T-helper 1 cell treated with Interleukin-12 subunit alpha and Interleukin-12 subunit beta and Interleukin-4 antibody, amounts not matched to agents 30 μg/mL and 1 μg/mL, for 36 hours (primary cell): ENCODE measurements around the gene NMD3.
"Not testable (repeated sequence)": the region's sequence is repeated elsewhere in the genome, so short reads cannot be mapped to it uniquely, and the experiment has no call there.

Experiments
- H3K27ac Mint-ChIP-seq: one replicate; pipeline ENCODE4 v1.8.0; 2021; ENCODE audit warnings: mild to moderate bottlenecking, mixed read lengths
- H3K27me3 Mint-ChIP-seq: one replicate; pipeline ENCODE4 v1.8.0; 2021; ENCODE audit warnings: low read depth, mixed read lengths
- H3K36me3 Mint-ChIP-seq: one replicate; pipeline ENCODE4 v1.8.0; 2021; ENCODE audit warnings: low read depth, mixed read lengths
- H3K4me1 Mint-ChIP-seq: one replicate; pipeline ENCODE4 v1.8.0; 2021; ENCODE audit warnings: low read depth, mixed read lengths
- H3K4me3 Mint-ChIP-seq: one replicate; pipeline ENCODE4 v1.8.0; 2021; ENCODE audit warnings: mild to moderate bottlenecking, moderate library complexity, mixed read lengths
- H3K9me3 Mint-ChIP-seq: one replicate; pipeline ENCODE4 v1.8.0; 2021; ENCODE audit warnings: mixed read lengths

NMD3 gene

DNA sequence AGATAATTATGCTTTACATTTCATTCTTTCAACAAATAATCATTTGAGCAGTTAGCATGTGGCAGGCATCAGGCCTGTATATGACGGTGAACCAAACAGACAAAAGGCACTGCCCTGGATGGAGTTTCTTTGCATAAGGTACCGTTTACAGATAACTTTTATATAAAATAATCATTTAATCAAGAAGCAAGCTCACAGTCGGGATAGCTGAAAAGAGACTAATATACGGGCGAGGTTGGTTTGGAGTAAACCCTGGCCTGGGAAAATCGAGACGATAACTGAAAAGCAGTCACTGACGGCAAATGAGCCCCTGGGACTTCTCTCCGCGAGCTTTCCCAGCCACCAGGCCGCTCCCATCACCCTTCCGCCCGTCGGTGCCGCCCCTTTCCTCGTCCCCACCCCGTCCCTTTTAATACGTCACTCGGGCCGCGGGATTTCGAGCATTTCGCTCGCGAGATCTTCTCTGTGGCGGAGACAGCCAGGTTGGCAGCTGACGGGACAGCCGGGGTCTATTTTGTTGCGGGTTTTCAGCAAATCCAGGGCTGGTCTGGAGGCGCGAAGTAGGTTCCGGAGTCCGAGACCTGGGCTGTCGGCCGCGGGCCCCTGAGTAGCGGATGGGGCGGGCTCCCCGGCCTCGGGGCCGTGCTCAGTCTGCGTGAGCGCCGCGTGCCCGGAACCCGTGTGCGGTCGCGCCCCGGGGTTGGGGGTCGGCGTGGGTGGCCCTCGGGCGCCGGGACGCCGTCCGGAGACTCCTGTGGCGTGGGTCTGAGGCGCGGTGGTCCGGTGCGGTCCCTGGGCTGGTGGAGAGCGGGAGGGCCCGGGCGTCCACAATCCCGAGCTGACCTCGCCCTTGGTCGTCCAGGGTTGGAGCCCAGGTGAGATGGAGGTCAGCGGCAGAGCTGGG lies at the start of gene NMD3:
NMD3 (plus strand) TSS at position 462 of the 904 bp plus-strand sequence. CDS start 703 bp downstream, outside the sequence.
- Mint-ChIP-seq H3K9me3 (no peaks in the 10 kb centered on the region), H3K36me3 (peaks cover 7% of the 10 kb centered on the region), H3K4me1 (peaks cover 27% of the 10 kb centered on the region), H3K27ac (peak within 1 kb of the TSS; percentile 87), H3K27me3 (peaks cover 14% of the 10 kb centered on the region), H3K4me3 (peak within 1 kb of the TSS; percentile 91)

DNA sequence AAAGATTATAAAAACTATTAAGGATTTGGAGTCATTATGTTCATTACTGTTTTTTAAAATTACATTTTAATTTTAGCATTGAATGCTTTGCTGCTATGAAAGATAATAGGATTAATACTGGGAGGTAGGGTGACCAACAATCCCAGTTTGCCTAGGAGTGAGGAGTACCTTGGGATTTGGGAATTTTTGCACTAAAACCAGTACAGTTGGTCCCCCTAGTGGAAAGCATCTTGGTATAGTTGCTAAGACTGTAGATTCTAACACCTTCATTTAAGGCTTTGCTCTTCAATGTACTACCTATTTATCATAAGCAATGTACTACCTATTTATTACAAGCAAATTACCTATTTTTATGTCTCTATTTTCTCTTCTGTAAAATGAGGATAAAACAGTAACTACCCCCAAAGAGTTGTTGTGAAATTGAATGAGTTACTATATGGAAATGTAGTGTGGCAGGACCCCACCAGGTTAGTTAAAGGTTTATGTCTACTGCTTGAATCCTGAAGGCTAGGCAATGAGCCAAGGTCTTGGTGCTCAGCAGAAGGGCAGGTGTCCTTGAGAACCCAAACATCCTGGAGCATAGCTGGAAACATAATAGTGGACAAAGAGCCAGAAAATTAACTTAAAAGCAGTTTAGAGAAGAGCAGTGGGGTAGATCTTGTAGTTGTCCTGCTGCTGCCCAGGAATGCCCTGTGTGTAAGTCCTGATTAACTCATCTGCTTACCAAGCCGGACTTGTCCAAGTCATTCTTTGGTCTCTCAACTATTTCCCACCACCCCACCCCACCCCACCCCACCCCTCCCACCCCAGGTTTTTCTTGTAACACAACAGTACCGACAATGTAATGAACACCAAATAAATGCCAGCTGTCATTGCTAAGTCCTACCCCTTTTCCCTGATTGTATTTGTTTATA lies 49.2 kb upstream of the NMD3 start:
- no peaks in the 10 kb centered on the region for H3K27me3 Mint-ChIP-seq
- H3K36me3 Mint-ChIP-seq: no peaks in the 10 kb centered on the region
- no peak overlapping the region for H3K27ac Mint-ChIP-seq
- H3K4me3 Mint-ChIP-seq: no peak overlapping the region
- H3K9me3 Mint-ChIP-seq: no peaks in the 10 kb centered on the region
- no peaks in the 10 kb centered on the region for H3K4me1 Mint-ChIP-seq

- no peaks in the 10 kb centered on the region for H3K4me1 Mint-ChIP-seq
- H3K4me3 Mint-ChIP-seq: no peak overlapping the region
- H3K27ac Mint-ChIP-seq: no peak overlapping the region
- H3K9me3 Mint-ChIP-seq: no peaks in the 10 kb centered on the region
- no peaks in the 10 kb centered on the region for H3K27me3 Mint-ChIP-seq
- H3K36me3 Mint-ChIP-seq: no peaks in the 10 kb centered on the region
Measured at GRCh38 chr3:161175506-161175905, 45.6 kb upstream of the NMD3 start.

DNA sequence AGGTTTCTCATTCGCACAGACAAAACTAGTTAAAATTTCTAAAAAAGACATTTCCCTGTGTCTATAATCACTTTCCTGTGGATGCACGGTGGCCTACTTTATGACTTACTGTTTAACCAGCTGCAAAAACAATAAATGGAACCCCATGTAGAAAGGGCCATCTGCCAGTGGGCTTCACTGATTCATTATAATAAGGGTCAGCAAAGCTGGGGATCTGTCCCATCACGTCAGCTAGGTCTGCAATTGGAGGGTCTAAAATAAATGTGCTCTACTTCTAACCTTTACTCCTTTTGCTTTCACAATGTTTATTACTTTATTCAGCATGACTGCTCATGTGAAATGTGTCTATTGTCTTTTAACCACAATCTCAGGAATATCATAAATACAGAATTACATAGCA lies 43.1 kb upstream of the NMD3 start:
- H3K4me1 Mint-ChIP-seq: no peaks in the 10 kb centered on the region
- no peaks in the 10 kb centered on the region for H3K36me3 Mint-ChIP-seq
- H3K27me3 Mint-ChIP-seq: no peaks in the 10 kb centered on the region
- H3K9me3 Mint-ChIP-seq: no peaks in the 10 kb centered on the region
- no peak overlapping the region for H3K27ac Mint-ChIP-seq
- H3K4me3 Mint-ChIP-seq: no peak overlapping the region

DNA sequence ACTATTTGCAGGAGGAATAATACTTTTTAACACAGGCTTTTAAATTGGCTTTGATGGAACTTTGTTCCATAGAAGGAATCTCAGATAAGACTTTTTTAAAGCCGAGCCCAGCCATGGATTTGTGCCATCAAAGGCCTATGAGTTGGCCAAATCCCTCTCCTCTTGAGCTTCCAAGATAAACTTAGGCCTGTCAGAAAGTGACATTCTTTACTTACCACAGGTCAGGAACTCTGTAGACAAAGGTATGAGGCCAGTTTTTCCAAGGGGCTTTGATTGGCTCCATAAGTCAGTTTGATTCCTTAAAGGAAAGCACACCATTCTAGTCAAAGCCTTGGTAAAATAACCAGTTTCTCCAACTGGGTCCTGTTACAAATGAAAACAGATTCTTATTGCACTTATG lies 39.7 kb upstream of the NMD3 start:
- H3K9me3 Mint-ChIP-seq, H3K4me3 Mint-ChIP-seq, H3K4me1 Mint-ChIP-seq, H3K27ac Mint-ChIP-seq, H3K36me3 Mint-ChIP-seq, H3K27me3 Mint-ChIP-seq: not testable (repeated sequence)

- H3K27me3 Mint-ChIP-seq: peaks cover 8% of the 10 kb centered on the region
Measured at GRCh38 chr3:161187046-161187445, 34.1 kb upstream of the NMD3 start.

DNA sequence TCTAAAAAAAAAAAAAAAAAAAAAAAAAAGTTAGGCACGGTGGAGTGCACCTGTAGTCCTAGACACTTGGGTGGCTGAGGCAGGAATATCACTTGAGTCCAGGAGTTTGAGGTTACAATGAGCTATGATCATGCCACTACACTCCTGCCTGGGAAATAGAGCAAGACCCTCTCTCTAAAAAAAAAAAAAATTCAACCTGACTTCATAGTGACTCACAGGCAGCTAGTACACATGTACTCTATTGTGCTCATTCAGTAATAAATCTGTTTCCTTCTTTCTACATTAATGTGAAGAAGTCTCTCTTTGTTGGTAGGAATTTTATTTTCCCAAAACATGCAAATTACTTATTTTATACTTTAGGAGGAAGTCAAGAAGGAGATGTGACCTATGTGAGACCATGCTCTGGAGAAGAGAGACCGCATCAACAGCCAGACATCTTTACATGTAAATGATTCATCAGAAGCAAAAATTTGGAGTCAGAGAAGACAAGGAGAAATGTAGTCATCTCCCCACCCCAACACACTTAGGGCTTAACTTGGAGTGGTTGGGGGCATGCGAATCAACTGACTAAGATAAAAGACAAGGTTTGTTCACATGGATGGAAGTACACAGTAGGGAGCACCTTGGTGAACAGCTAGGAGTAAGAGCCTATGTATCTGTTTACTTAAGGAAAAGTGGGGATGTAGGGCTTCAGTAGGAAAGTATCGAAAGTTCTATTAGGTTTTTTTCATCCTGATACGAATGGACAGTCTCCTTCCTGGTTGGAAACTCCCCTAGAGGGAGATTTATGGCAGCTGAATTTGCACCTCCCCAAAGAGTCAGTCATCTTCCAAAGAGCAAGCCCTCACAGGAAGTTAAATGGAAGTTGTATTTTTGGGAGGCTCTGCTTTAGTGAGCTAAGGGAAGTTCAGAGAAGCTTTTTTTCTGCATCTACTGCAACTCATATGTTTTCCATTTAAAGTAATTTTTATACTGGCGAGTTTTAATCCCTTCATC lies 23.0 kb upstream of the NMD3 start:
- peaks cover 2% of the 10 kb centered on the region for H3K27me3 Mint-ChIP-seq
- H3K9me3 Mint-ChIP-seq: no peaks in the 10 kb centered on the region
- H3K4me1 Mint-ChIP-seq: no peaks in the 10 kb centered on the region
- no peaks in the 10 kb centered on the region for H3K36me3 Mint-ChIP-seq
- H3K27ac Mint-ChIP-seq: no peak overlapping the region
- H3K4me3 Mint-ChIP-seq: no peak overlapping the region

More at GRCh38 chr3:161187046-161187445, 34.1 kb upstream of the NMD3 start:
- Mint-ChIP-seq H3K27ac (no peak overlapping the region), H3K36me3 (no peaks in the 10 kb centered on the region), H3K9me3 (no peaks in the 10 kb centered on the region), H3K4me3 (no peak overlapping the region), H3K4me1 (no peaks in the 10 kb centered on the region)

DNA sequence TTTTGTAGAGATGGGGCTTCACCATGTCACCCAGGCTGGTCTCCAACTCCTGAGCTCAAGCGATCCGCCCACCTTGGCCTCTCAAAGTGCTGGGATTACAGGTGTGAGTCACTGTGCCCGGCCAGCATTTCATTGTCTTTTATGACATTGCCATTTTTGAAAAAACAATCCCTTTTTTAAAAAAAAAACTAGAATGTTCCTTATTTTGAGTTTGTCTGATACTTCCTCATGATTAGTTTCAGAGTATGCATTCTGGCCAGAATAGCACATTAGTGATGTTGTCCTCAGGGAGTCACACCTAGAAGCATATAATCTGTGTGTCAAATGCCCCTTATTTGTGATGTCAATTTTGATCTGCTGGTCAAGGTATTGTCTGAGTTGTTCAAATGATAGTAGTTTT lies 21.2 kb upstream of the NMD3 start:
- Mint-ChIP-seq H3K9me3 (no peaks in the 10 kb centered on the region), H3K27ac (no peak overlapping the region), H3K4me3 (no peak overlapping the region), H3K36me3 (no peaks in the 10 kb centered on the region), H3K4me1 (no peaks in the 10 kb centered on the region), H3K27me3 (peaks cover 4% of the 10 kb centered on the region)

DNA sequence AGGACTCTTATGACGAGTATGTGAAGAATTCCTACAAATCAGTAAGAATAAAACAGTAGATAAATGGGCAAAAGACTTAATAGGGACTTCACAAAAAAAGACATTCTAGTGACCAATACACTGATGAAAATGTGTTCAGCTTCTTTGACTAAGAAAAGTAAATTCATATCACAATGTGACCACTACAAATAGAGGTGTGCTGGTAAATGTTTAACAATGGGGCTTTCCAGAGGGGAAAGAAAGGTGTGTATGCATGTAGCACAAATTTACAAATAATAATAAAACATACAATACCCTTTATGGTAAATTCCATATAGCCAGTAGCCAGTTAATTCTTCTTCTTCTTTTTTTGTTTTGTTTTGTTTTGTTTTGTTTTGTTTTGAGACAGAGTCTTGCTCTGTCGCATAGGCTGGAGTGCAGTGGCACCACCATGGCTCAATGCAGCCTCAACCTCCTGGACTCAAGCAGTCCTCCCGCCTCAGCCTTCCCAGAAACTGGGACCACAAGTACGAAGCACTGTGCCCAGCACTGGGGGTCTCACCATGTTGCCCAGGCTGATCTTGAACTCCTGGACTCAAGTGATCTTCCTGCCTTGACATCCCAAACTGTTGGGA lies 17.5 kb upstream of the NMD3 start:
- H3K4me3 Mint-ChIP-seq: no peak overlapping the region
- peaks cover 4% of the 10 kb centered on the region for H3K27me3 Mint-ChIP-seq
- no peak overlapping the region for H3K27ac Mint-ChIP-seq
- no peaks in the 10 kb centered on the region for H3K9me3 Mint-ChIP-seq
- no peaks in the 10 kb centered on the region for H3K36me3 Mint-ChIP-seq
- no peaks in the 10 kb centered on the region for H3K4me1 Mint-ChIP-seq

DNA sequence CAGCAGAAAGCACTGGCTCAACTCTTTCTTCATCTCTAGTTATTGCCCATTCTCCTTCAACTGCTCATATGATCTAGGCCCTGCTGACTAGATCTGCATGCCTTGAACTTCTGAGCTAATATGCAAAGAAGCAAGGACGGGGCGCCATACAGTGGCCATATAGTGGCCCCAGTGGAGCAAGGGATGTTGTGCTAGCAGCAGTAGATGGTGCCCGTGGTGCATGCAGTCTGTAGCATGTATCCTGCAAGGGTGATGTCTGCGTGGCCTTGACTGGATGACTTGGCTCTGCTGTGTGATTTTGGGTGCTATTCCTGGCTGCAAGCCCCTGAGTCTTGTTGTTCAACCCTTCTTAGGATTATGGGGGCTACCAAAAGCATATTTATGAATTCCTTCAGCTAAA lies 12.2 kb upstream of the NMD3 start:
- H3K36me3 Mint-ChIP-seq: no peaks in the 10 kb centered on the region
- H3K9me3 Mint-ChIP-seq: no peaks in the 10 kb centered on the region
- H3K4me1 Mint-ChIP-seq: no peaks in the 10 kb centered on the region
- H3K4me3 Mint-ChIP-seq: no peak overlapping the region
- H3K27me3 Mint-ChIP-seq: peaks cover 8% of the 10 kb centered on the region
- H3K27ac Mint-ChIP-seq: no peak overlapping the region

- Mint-ChIP-seq H3K36me3 (no peaks in the 10 kb centered on the region), H3K27ac (no peak overlapping the region), H3K4me3 (no peak overlapping the region), H3K4me1 (no peaks in the 10 kb centered on the region), H3K27me3 (peaks cover 30% of the 10 kb centered on the region), H3K9me3 (no peaks in the 10 kb centered on the region)
Measured at GRCh38 chr3:161212171-161212771, 8.8 kb upstream of the NMD3 start.

- H3K4me3 Mint-ChIP-seq: no peak overlapping the region
- peaks cover 33% of the 10 kb centered on the region for H3K27me3 Mint-ChIP-seq
- H3K27ac Mint-ChIP-seq: no peak overlapping the region
- no peaks in the 10 kb centered on the region for H3K36me3 Mint-ChIP-seq
- H3K4me1 Mint-ChIP-seq: no peaks in the 10 kb centered on the region
- H3K9me3 Mint-ChIP-seq: no peaks in the 10 kb centered on the region
Measured at GRCh38 chr3:161212906-161213305, 8.2 kb upstream of the NMD3 start.

DNA sequence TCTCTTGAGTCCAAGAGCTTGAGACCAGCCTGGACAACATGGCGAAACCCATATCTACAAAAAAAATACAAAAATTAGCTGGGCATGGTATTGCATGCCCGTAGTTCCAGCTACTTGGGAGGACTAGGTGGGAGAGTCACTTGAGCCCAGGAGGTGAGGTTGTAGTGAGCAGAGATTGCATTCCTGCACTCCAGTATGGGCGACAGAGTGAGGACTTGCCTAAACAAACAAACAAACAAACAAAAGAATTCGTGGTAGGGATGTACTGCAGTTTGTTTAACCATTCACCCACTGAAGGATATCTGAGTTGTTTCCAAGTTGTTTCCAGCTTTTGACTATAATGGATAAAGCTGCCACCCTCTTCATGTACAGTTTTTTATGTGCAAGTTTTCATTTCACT lies 7.5 kb upstream of the NMD3 start:
- no peaks in the 10 kb centered on the region for H3K4me1 Mint-ChIP-seq
- no peak overlapping the region for H3K27ac Mint-ChIP-seq
- H3K9me3 Mint-ChIP-seq: no peaks in the 10 kb centered on the region
- H3K27me3 Mint-ChIP-seq: peaks cover 33% of the 10 kb centered on the region
- H3K36me3 Mint-ChIP-seq: no peaks in the 10 kb centered on the region
- H3K4me3 Mint-ChIP-seq: no peak overlapping the region
